Esophagus muscularis mucosa (tissue), 4 donors: Measurements from ENCODE around the gene ABCC10. TPM values are rescaled to one million over a fixed set of nuclear protein-coding genes. Genes with fewer than 3 reads are reported as not detected.

ENCODE experiments used
- DNase-seq: peaks from one replicate; pipeline ENCODE4 v3.0.0-alpha.2; 2017; ENCODE audit errors: extremely low spot score
- H3K27ac ChIP-seq, 4 donors: fragments of 200-600 bp; sonication (generic); replicated peaks in 1 of 4; 1 replicate in 3 of 4; 2 replicates in 1 of 4; pipeline ENCODE4 v1.5.1; 2016 to 2019; ENCODE audit warnings: mild to moderate bottlenecking in 1 of 4
- H3K27me3 ChIP-seq, 4 donors: fragments of 200-600 bp; sonication (generic); one replicate each; pipeline versions ENCODE4 v1.5.1 to v1.6.0; 2016 to 2019
- H3K36me3 ChIP-seq, 4 donors: fragments of 200-600 bp; sonication (generic); one replicate each; pipeline ENCODE4 v1.5.1; 2016 to 2019
- H3K4me1 ChIP-seq, 4 donors: fragments of 200-600 bp; sonication (generic); one replicate each; pipeline ENCODE4 v1.5.1; 2016 to 2019
- H3K4me3 ChIP-seq, 4 donors: fragments of 200-600 bp; sonication (generic); 1 replicate in 2 of 4; 2 replicates in 2 of 4; pipeline ENCODE4 v1.5.1; 2016 to 2019; ENCODE audit warnings: mild to moderate bottlenecking in 4 of 4, moderate library complexity in 1 of 4
- H3K9me3 ChIP-seq, 4 donors: fragments of 200-600 bp; sonication (generic); 1 replicate in 3 of 4; 2 replicates in 1 of 4; pipeline ENCODE4 v1.5.1; 2016 to 2019
- CTCF ChIP-seq, 3 experiments: fragments of 200-600 bp in 2 of 3; fragments of 450-650 bp in 1 of 3; sonication (generic) in 2 of 3; IDR thresholded peaks; one replicate each; pipeline ENCODE4 v1.5.1; 2017 to 2019; ENCODE audit warnings: antibody characterized with exemption in 3 of 3, mild to moderate bottlenecking in 2 of 3, moderate library complexity in 1 of 3
- EP300 ChIP-seq: sonication (generic); formaldehyde crosslinking; IDR thresholded peaks from one replicate; pipeline ENCODE4 v1.6.1; 2017; ENCODE audit warnings: antibody characterized with exemption
- POLR2A ChIP-seq: fragments of 450-650 bp; IDR thresholded peaks from one replicate; pipeline ENCODE4 v1.6.1; 2017; ENCODE audit warnings: antibody characterized with exemption, moderate library complexity, mild to moderate bottlenecking, low read depth
- POLR2AphosphoS5 ChIP-seq, 2 donors: sonication (generic); formaldehyde crosslinking; IDR thresholded peaks; one replicate each; pipeline ENCODE4 v1.6.1; 2017; ENCODE audit warnings: antibody characterized with exemption in 2 of 2
- WGBS: methylation state at CpG from one replicate; pipeline ENCODE4 v1.1.5; 2018; 5-methylcytosine and 5-hydroxymethylcytosine counted together
- intact Hi-C: fragments of 100-400 bp; cut with DNase I; formaldehyde crosslinking; loops from one replicate; pipeline ENCODE4 v1.15.1; 2023
- total RNA-seq, 4 donors: library from RNA; depleted of rRNA; stranded (reverse); fragments of >200 nt; gene quantifications; one replicate each; pipeline versions ENCODE4 v1.1.0 to v1.2.1, GENCODE V29; 2016

ABCC10 gene
- total RNA-seq, 4 donors from 2014 or later, result 7.6 to 19.4 (median 12.5) TPM

GRCh38 chr6:43494766-43495165, 67.4 kb downstream of the ABCC10 start:
- H3K9me3 ChIP-seq, result no peaks in the 10 kb centered on the region
- peaks cover 30 to 47% (median 35%) of the 10 kb centered on the region in 4 donors for H3K4me1 ChIP-seq
- intact Hi-C loops, result loop anchor here (5.0 to 10.0 kb wide), 2 partner anchors 37 to 130 kb away; partner anchors contain the start of genes DLK2 and ZNF318
- no peaks in the 10 kb centered on the region for H3K27me3 ChIP-seq
- 85% methylated on average over 2 of the region's 4 CpGs for WGBS
- H3K4me3 ChIP-seq, result no peak overlapping the region
- peaks cover 12 to 26% (median 18%) of the 10 kb centered on the region in 4 donors for H3K36me3 ChIP-seq
- no peak for TF ChIP-seq POLR2AphosphoS5 (IDR thresholded peaks at IDR 0.05)
- TF ChIP-seq POLR2A, result no peak
- no peak for TF ChIP-seq CTCF (IDR thresholded peaks at IDR 0.05)
- TF ChIP-seq EP300, result no peak
- H3K27ac ChIP-seq, result no peak overlapping the region
- DNase-seq, result no peak

GRCh38 chr6:43495409-43495941, 68.1 kb downstream of the ABCC10 start:
- WGBS, result 82% methylated on average over 3 of the region's 4 CpGs
- no peaks in the 10 kb centered on the region for H3K27me3 ChIP-seq
- intact Hi-C loops, result loop anchor here (5.0 to 10.0 kb wide), 2 partner anchors 38 to 131 kb away; partner anchors contain the start of genes DLK2 and ZNF318

GRCh38 chr6:43496370-43497128, 69.2 kb downstream of the ABCC10 start:
- no peak for DNase-seq
- TF ChIP-seq POLR2AphosphoS5 (IDR thresholded peaks at IDR 0.05) (no peak), CTCF (IDR thresholded peaks at IDR 0.05) (peak; percentile 38 to 66 (median 60))
- no peaks in the 10 kb centered on the region for H3K27me3 ChIP-seq
- WGBS, result 51% methylated on average over 6 of the region's 18 CpGs
- no peak overlapping the region for H3K4me3 ChIP-seq
- no peaks in the 10 kb centered on the region for H3K9me3 ChIP-seq
- peaks cover 30 to 54% (median 46%) of the 10 kb centered on the region in 4 donors for H3K4me1 ChIP-seq
- H3K36me3 ChIP-seq, result peaks cover 27 to 42% (median 36%) of the 10 kb centered on the region in 4 donors
- no peak overlapping the region for H3K27ac ChIP-seq
- intact Hi-C loops, result loop anchor here (5.0 to 10.0 kb wide), 2 partner anchors 39 to 132 kb away; partner anchors contain the start of genes DLK2 and ZNF318

More at GRCh38 chr6:43495409-43495941, 68.1 kb downstream of the ABCC10 start:
- DNase-seq, result no peak
- Histone ChIP-seq H3K4me1 (peaks cover 30 to 54% (median 42%) of the 10 kb centered on the region in 4 donors), H3K36me3 (peaks cover 19 to 31% (median 25%) of the 10 kb centered on the region in 4 donors), H3K9me3 (no peaks in the 10 kb centered on the region), H3K4me3 (no peak overlapping the region), H3K27ac (no peak overlapping the region)
- TF ChIP-seq POLR2A (no peak), POLR2AphosphoS5 (IDR thresholded peaks at IDR 0.05) (no peak), EP300 (no peak), CTCF (IDR thresholded peaks at IDR 0.05) (no peak)

- intact Hi-C loops, result loop anchor here (5.0 to 10.0 kb wide), 2 partner anchors 40 to 132 kb away; partner anchors contain the start of genes DLK2 and ZNF318
- Histone ChIP-seq H3K27ac (no peak overlapping the region), H3K4me1 (peaks cover 30 to 54% (median 46%) of the 10 kb centered on the region in 4 donors), H3K4me3 (no peak overlapping the region), H3K36me3 (peaks cover 28 to 47% (median 41%) of the 10 kb centered on the region in 4 donors), H3K27me3 (no peaks in the 10 kb centered on the region), H3K9me3 (no peaks in the 10 kb centered on the region)
- DNase-seq, result no peak
- no peak for TF ChIP-seq POLR2A
- TF ChIP-seq EP300, result no peak
- TF ChIP-seq POLR2AphosphoS5 (IDR thresholded peaks at IDR 0.05), result no peak
- no peak for TF ChIP-seq CTCF (IDR thresholded peaks at IDR 0.05)
- 74% methylated on average over 6 of the region's 6 CpGs for WGBS
These were observed 69.7 kb downstream of the ABCC10 start for GRCh38 chr6:43497129-43497396.
